HG02938 (cell line): ENCODE data around the gene SLC5A11.

ENCODE experiments used
- ATAC-seq: cut with Tn5 transposase; IDR thresholded peaks from one replicate; pipeline ENCODE4 v1.9.1; 2021; ENCODE audit warnings: mild to moderate bottlenecking, moderate library complexity; ENCODE audit not compliant: unreplicated experiment

SLC5A11 gene

GRCh38 chr16:24957887-24958286 lies 112.1 kb downstream of the SLC5A11 start:
- ATAC-seq = no peak
